H1 (cell line): ENCODE results near the gene PSMB3. TPM values are rescaled to one million over a fixed set of nuclear protein-coding genes. Genes with fewer than 3 reads are reported as not detected.

ENCODE experiments used
- CTCF ChIA-PET: fragments of 300-600 bp; sonication (Branson Sonifier 250); formaldehyde crosslinking; loops from one replicate; lab custom pipeline; 2021; ENCODE audit not compliant: partially characterized antibody; lab: Charles Lee
- POLR2A ChIA-PET: fragments of 300-600 bp; sonication (Branson Sonifier 250); formaldehyde crosslinking; loops from one replicate; lab custom pipeline; 2021; ENCODE audit warnings: inconsistent platforms; ENCODE audit not compliant: partially characterized antibody; lab: Charles Lee
- DNase-seq, 2 experiments: peaks; one replicate each; pipeline versions ENCODE4 v3.0.0 to v3.0.0-alpha.2; 2010 to 2022; ENCODE audit warnings: low spot score in 2 of 2, low read depth in 1 of 2, mixed read lengths in 1 of 2
- FAIRE-seq: peaks from 2 replicates; lab custom pipeline; 2011; peaks lifted over from hg19 to GRCh38; lab: Jason Lieb, UNC
- H2AFZ ChIP-seq: 2 replicates; pipeline ENCODE4 v1.8.1; 2012; ENCODE audit warnings: low read length, inconsistent platforms
- H2AK5ac ChIP-seq: 2 replicates; pipeline ENCODE4 v1.6.1; 2013; ENCODE audit warnings: low read depth, low read length
- H2BK120ac ChIP-seq: replicated peaks from 2 replicates; pipeline ENCODE3; 2013; ENCODE audit warnings: low read depth, low read length, inconsistent platforms
- H2BK12ac ChIP-seq: 2 replicates; pipeline ENCODE4 v1.6.1; 2013; ENCODE audit warnings: low read depth, low read length
- H2BK15ac ChIP-seq: 2 replicates; pipeline ENCODE4 v1.6.1; 2013; ENCODE audit warnings: low read length
- H2BK20ac ChIP-seq: 2 replicates; pipeline ENCODE4 v1.6.1; 2013; ENCODE audit warnings: low read length
- H2BK5ac ChIP-seq: 2 replicates; pipeline ENCODE4 v1.6.1; 2013; ENCODE audit warnings: low read depth, low read length
- H3K14ac ChIP-seq: 2 replicates; pipeline ENCODE4 v1.6.1; 2013; ENCODE audit warnings: inconsistent platforms; ENCODE audit not compliant: insufficient read length
- H3K18ac ChIP-seq: 2 replicates; pipeline ENCODE4 v1.6.1; 2013; ENCODE audit warnings: low read length; ENCODE audit errors: extremely low read depth
- H3K23ac ChIP-seq: 2 replicates; pipeline ENCODE4 v1.6.1; 2013; ENCODE audit warnings: inconsistent platforms; ENCODE audit not compliant: insufficient read length
- H3K23me2 ChIP-seq: 2 replicates; pipeline ENCODE4 v1.6.1; 2013; ENCODE audit warnings: low read depth, low read length
- H3K27ac ChIP-seq: 2 replicates; pipeline ENCODE4 v1.6.1; 2011; ENCODE audit warnings: low read depth, low read length, inconsistent platforms
- H3K27me3 ChIP-seq, 4 experiments: replicated peaks in 1 of 4; 1 replicate in 1 of 4; 2 replicates in 3 of 4; pipeline versions ENCODE4 v1.6.1 to v1.8.1; 2011 to 2013; ENCODE audit warnings: low read length in 3 of 4, mild to moderate bottlenecking in 3 of 4, inconsistent platforms in 2 of 4, mixed read lengths in 2 of 4, moderate library complexity in 1 of 4; ENCODE audit not compliant: control insufficient read depth in 3 of 4, insufficient read depth in 3 of 4; ENCODE audit errors: extremely low read depth in 1 of 4
- H3K36me3 ChIP-seq, 4 experiments: 2 replicates each; pipeline versions ENCODE4 v1.6.1 to v1.8.1; 2011 to 2013; ENCODE audit warnings: mild to moderate bottlenecking in 4 of 4, low read length in 3 of 4, moderate library complexity in 2 of 4, control low read depth in 1 of 4, inconsistent platforms in 1 of 4; ENCODE audit not compliant: insufficient read depth in 4 of 4, control insufficient read depth in 2 of 4
- H3K4ac ChIP-seq: replicated peaks from 2 replicates; pipeline ENCODE3; 2013; ENCODE audit warnings: low read length, low read depth, mixed read lengths, inconsistent platforms; ENCODE audit not compliant: insufficient read length
- H3K4me1 ChIP-seq, 4 experiments: replicated peaks in 1 of 4; 1 replicate in 1 of 4; 2 replicates in 3 of 4; pipeline versions ENCODE4 v1.6.1 to v1.8.1; 2011 to 2013; ENCODE audit warnings: low read length in 3 of 4, inconsistent platforms in 2 of 4, mixed read lengths in 1 of 4; ENCODE audit not compliant: insufficient read depth in 4 of 4, control insufficient read depth in 3 of 4
- H3K4me2 ChIP-seq, 2 experiments: 2 replicates each; pipeline versions ENCODE4 v1.6.1 to v1.8.1; 2011 to 2013; ENCODE audit warnings: low read depth in 2 of 2, low read length in 2 of 2, control low read depth in 1 of 2, inconsistent platforms in 1 of 2, mild to moderate bottlenecking in 1 of 2; ENCODE audit not compliant: insufficient read depth in 1 of 2
- H3K4me3 ChIP-seq, 4 experiments: fragments of 200-600, 300-600 bp in 1 of 4; sonication (generic), shearing (Covaris generic), sonication (Bioruptor Twin) in 1 of 4; 2 replicates each; pipeline versions ENCODE4 v1.5.1 to v1.8.1; 2011 to 2016; ENCODE audit warnings: low read length in 4 of 4, low read depth in 3 of 4, control low read depth in 2 of 4, inconsistent platforms in 2 of 4, mild to moderate bottlenecking in 2 of 4, mixed read lengths in 1 of 4, moderate library complexity in 1 of 4; ENCODE audit not compliant: insufficient read depth in 2 of 4; ENCODE audit errors: extremely low read depth in 1 of 4
- H3K56ac ChIP-seq: replicated peaks from 2 replicates; pipeline ENCODE3; 2013; ENCODE audit warnings: low read depth, mild to moderate bottlenecking, mixed read lengths, low read length, inconsistent platforms; ENCODE audit not compliant: insufficient read length
- H3K79me1 ChIP-seq: 2 replicates; pipeline ENCODE4 v1.6.1; 2013; ENCODE audit warnings: low read depth, low read length, control low read depth
- H3K79me2 ChIP-seq, 2 experiments: 2 replicates each; pipeline versions ENCODE4 v1.6.1 to v1.8.1; 2012 to 2013; ENCODE audit warnings: low read length in 2 of 2, mild to moderate bottlenecking in 2 of 2, inconsistent platforms in 1 of 2; ENCODE audit not compliant: insufficient read depth in 2 of 2, control insufficient read depth in 1 of 2
- H3K9ac ChIP-seq, 4 experiments: replicated peaks in 1 of 4; 1 replicate in 1 of 4; 2 replicates in 3 of 4; pipeline versions ENCODE4 v1.6.1 to v1.8.1; 2011 to 2013; ENCODE audit warnings: low read depth in 3 of 4, low read length in 3 of 4, control low read depth in 2 of 4, mild to moderate bottlenecking in 2 of 4, moderate library complexity in 2 of 4, inconsistent platforms in 1 of 4; ENCODE audit errors: extremely low read depth in 1 of 4
- H3K9me3 ChIP-seq, 2 experiments: 2 replicates each; pipeline versions ENCODE4 v1.6.1 to v1.8.1; 2012 to 2013; ENCODE audit warnings: mild to moderate bottlenecking in 2 of 2, moderate library complexity in 2 of 2, control low read depth in 1 of 2, inconsistent platforms in 1 of 2, low read depth in 1 of 2, low read length in 1 of 2, mixed read lengths in 1 of 2; ENCODE audit not compliant: insufficient read depth in 2 of 2
- H4K20me1 ChIP-seq, 2 experiments: replicated peaks in 1 of 2; 2 replicates each; pipeline versions ENCODE3 to v1.8.1; 2011 to 2013; ENCODE audit warnings: inconsistent platforms in 2 of 2, low read length in 2 of 2, mild to moderate bottlenecking in 1 of 2; ENCODE audit not compliant: insufficient read depth in 2 of 2, control insufficient read depth in 1 of 2
- H4K5ac ChIP-seq: 2 replicates; pipeline ENCODE4 v1.6.1; 2013; ENCODE audit warnings: low read length, low read depth, mixed read lengths, inconsistent platforms; ENCODE audit not compliant: insufficient read length
- H4K8ac ChIP-seq: 2 replicates; pipeline ENCODE4 v1.8.0; 2013; ENCODE audit warnings: mild to moderate bottlenecking, moderate library complexity, low read length, inconsistent platforms; ENCODE audit not compliant: insufficient read depth; ENCODE audit errors: extremely low read depth
- H4K91ac ChIP-seq: replicated peaks from 2 replicates; pipeline ENCODE3; 2013; ENCODE audit warnings: low read length, mixed read lengths, inconsistent platforms; ENCODE audit not compliant: insufficient read length
- BACH1 ChIP-seq: IDR thresholded peaks from 2 replicates; pipeline ENCODE4 v1.6.1; 2012; ENCODE audit warnings: low read length, improper control_type of control experiment
- CHD2 ChIP-seq: IDR thresholded peaks from 2 replicates; pipeline ENCODE4 v1.6.1; 2012; ENCODE audit warnings: low read length, improper control_type of control experiment
- EGR1 ChIP-seq: IDR thresholded peaks from 2 replicates; pipeline ENCODE4 v1.6.1; 2011; ENCODE audit warnings: low read depth, low read length, borderline replicate concordance
- GABPA ChIP-seq: IDR thresholded peaks from 2 replicates; pipeline ENCODE4 v1.6.1; 2011; ENCODE audit warnings: mild to moderate bottlenecking, low read length, moderate library complexity, borderline replicate concordance; ENCODE audit not compliant: insufficient read depth
- GTF2F1 ChIP-seq: IDR thresholded peaks from 2 replicates; pipeline ENCODE4 v1.6.1; 2012; ENCODE audit warnings: low read depth, low read length, improper control_type of control experiment, borderline replicate concordance
- KDM4A ChIP-seq: IDR thresholded peaks from one replicate; pipeline ENCODE4 v1.7.1; 2012; ENCODE audit warnings: low read depth, mild to moderate bottlenecking, moderate library complexity, low read length, inconsistent platforms; ENCODE audit not compliant: severe bottlenecking
- NANOG ChIP-seq: IDR thresholded peaks from 2 replicates; pipeline ENCODE4 v1.6.1; 2011; ENCODE audit warnings: low read length, low read depth, mild to moderate bottlenecking, inconsistent platforms; ENCODE audit not compliant: insufficient read depth, poor library complexity, severe bottlenecking
- POLR2A ChIP-seq, 2 experiments: IDR thresholded peaks; 1 replicate in 1 of 2; 2 replicates in 1 of 2; pipeline ENCODE4 v1.6.1; 2011; ENCODE audit warnings: low read depth in 2 of 2, low read length in 2 of 2, mild to moderate bottlenecking in 2 of 2; ENCODE audit errors: control extremely low read depth in 1 of 2
- RAD21 ChIP-seq, 2 experiments: IDR thresholded peaks in 1 of 2; conservative IDR thresholded peaks in 1 of 2; 2 replicates each; pipeline ENCODE4 v1.6.1; 2011; ENCODE audit warnings: low read depth in 2 of 2, low read length in 2 of 2, improper control_type of control experiment in 1 of 2, inconsistent platforms in 1 of 2, mild to moderate bottlenecking in 1 of 2, moderate library complexity in 1 of 2
- SUZ12 ChIP-seq: fragments of 200-600 bp; sonication (generic); IDR thresholded peaks from 2 replicates; pipeline ENCODE4 v1.6.1; 2012; ENCODE audit warnings: mild to moderate bottlenecking, inconsistent platforms, low read length, moderate library complexity, mixed read lengths
- TBP ChIP-seq: IDR thresholded peaks from 2 replicates; pipeline ENCODE4 v1.6.1; 2011; ENCODE audit warnings: low read depth, low read length, improper control_type of control experiment
- whole genome bisulfite sequencing, 2 experiments: shearing (Covaris generic) in 1 of 2; methylation state at CpG; one replicate each; pipeline versions ENCODE4 v1.1.6 to v1.1.7; 2013 to 2015; ENCODE audit warnings: low lambda C conversion rate in 2 of 2, mixed read lengths in 2 of 2, inconsistent platforms in 1 of 2, low coverage in 1 of 2, missing lambda C conversion rate in 1 of 2; ENCODE audit not compliant: insufficient replicate concordance in 2 of 2, insufficient coverage in 1 of 2, insufficient read length in 1 of 2; ENCODE audit errors: extremely low coverage in 1 of 2, missing lambda C conversion rate in 1 of 2; 5-methylcytosine and 5-hydroxymethylcytosine counted together
- polyA plus RNA-seq, 7 experiments: library from polyadenylated mRNA; depleted of rRNA in 3 of 7; stranded (reverse) in 5 of 7; unstranded in 2 of 7; fragments of >200 nt in 5 of 7; fragments of 200-250 nt in 2 of 7; gene quantifications; 1 replicate in 5 of 7; 2 replicates in 1 of 7; 4 replicates in 1 of 7; pipeline versions ENCODE4 v1.2.1 to v1.2.3, GENCODE V29; 2011 to 2013; ENCODE audit warnings: missing spikeins in 2 of 7, mixed read lengths in 2 of 7
- total RNA-seq: library from RNA; stranded (reverse); fragmentation: NEBNext Ultra II Directional; extraction: Animal tissue kit (Norgen Biotek cat#: 25700); gene quantifications from 2 replicates; pipeline ENCODE4 v1.2.1, GENCODE V29; 2021

PSMB3 gene
- total and polyA plus RNA-seq, 2 of the 8 experiments (the other 6 are each of a cell fraction or from before 2014, with no cell fraction given), result 291 to 914 TPM

DNA sequence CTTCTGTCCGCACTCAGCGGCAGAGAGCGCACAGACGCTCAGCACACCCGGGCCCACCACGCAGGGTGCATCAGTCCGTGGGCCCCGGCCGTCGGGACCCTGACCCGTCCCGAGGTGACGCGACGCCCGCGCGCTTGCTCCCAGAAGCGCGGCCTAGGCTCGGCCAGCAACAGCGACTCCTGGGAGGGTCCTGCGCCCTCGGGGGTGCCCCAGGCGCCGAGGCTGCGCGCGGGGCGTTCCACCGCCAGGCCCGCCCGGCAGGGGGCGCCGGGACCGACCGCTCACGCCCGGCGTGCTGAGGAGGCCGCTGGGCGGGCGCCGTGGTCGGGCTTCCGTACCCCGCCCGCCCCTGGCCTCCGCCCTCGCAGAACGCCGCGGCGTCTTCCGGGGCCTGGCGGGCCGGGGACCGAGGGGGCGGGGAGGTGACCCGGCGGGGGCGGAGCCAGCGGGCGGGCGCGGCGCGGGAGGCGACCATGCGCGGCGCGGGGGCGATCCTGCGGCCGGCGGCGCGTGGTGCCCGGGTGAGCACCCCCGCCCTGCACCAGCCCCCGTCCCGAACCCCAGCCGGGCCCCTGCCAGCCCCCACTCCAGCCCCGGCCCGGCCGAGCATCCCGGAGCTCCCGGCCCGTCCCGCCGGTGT lies 22.5 kb upstream of the PSMB3 start, which contains the start of gene CISD3:
CISD3 (plus strand) TSS at position 456 of the 640 bp plus-strand sequence; CDS start at position 474, 18 bp downstream.
- Histone ChIP-seq H3K56ac (no peak within 1 kb of the TSS), H3K4ac (peak within 1 kb of the TSS; percentile 4), H3K27me3 (peaks cover 0 to 17% (median 7%) of the 10 kb centered on the region in 4 experiments; a peak in 3 of 7 replicates), H3K18ac (peak within 1 kb of the TSS; percentile 83), H4K8ac (peak within 1 kb of the TSS; percentile 92), H3K14ac (no peak within 1 kb of the TSS), H2BK120ac (no peak within 1 kb of the TSS), H4K91ac (peak within 1 kb of the TSS; percentile 77), H2BK12ac (peak within 1 kb of the TSS; percentile 80; the same call in 1 of the 2 replicates), H2AK5ac (peak within 1 kb of the TSS; percentile 2; the same call in 1 of the 2 replicates), H3K23ac (no peak within 1 kb of the TSS), H3K36me3 (peaks cover 0 to 3% (median 0%) of the 10 kb centered on the region in 4 experiments; a peak in 2 of 8 replicates), H2BK5ac (peak within 1 kb of the TSS; percentile 90; the same call in 1 of the 2 replicates), H3K23me2 (peaks cover 9% of the 10 kb centered on the region; the same call in 1 of the 2 replicates), H3K79me1 (no peaks in the 10 kb centered on the region), H3K4me3 (peak within 1 kb of the TSS; percentile 48 to 72 (median 63)), H3K4me2 (peak within 1 kb of the TSS; percentile 88 to 94), H3K4me1 (peaks cover 0 to 10% (median 5%) of the 10 kb centered on the region in 4 experiments; a peak in 5 of 7 replicates), H2AFZ (peak within 1 kb of the TSS; percentile 47; the same call in 1 of the 2 replicates), H3K9me3 (no peaks in the 10 kb centered on the region), H3K79me2 (no peaks in the 10 kb centered on the region), H4K20me1 (peaks cover 4 to 22% of the 10 kb centered on the region in 2 experiments), H2BK20ac (no peak within 1 kb of the TSS), H3K27ac (no peak within 1 kb of the TSS), H3K9ac (peak within 1 kb of the TSS; percentile 46 to 66 (median 50); a peak in 6 of 7 replicates), H2BK15ac (peak within 1 kb of the TSS; percentile 98), H4K5ac (peak within 1 kb of the TSS; percentile 36)
- WGBS, 2 experiments, result 4% methylated on average over 26 of the region's 92 CpGs; no CpG with 5 or more reads in 1 of the 2 experiments
- FAIRE-seq, result no peak
- POLR2A ChIA-PET, result interaction anchor here (1.0 to 7.0 kb wide), 9 partner anchors 11 to 475 kb away, joined by 3 to 40 read pairs (median 12); partner anchors contain the start of genes CWC25, MLLT6, PCGF2 and PSMB3
- peak in 1 of 2 experiments; percentile 84 for DNase-seq
- CTCF ChIA-PET, result interaction anchor here (0.8 to 3.7 kb wide), 13 partner anchors 10 to 63 kb away, joined by 3 to 29 read pairs (median 5); partner anchors contain the start of gene EPOP
- TF ChIP-seq POLR2A (IDR thresholded peaks at IDR 0.05; ENCODE audit: control extremely low read depth in 1 of 2, low read depth in 2 of 2, low read length in 2 of 2) (0 out of 3 replicates have a peak, but pooled peaks of 1 of the 2 experiments have one; percentile 17), RAD21 (IDR thresholded peaks at IDR 0.05 in 1 of 2, conservative IDR thresholded peaks at IDR 0.05 in 1 of 2; ENCODE audit: low read depth in 2 of 2, low read length in 2 of 2) (peak in 1 of 2 experiments; percentile 47; a peak in 2 of 4 replicates), SUZ12 (no peak), GTF2F1 (no peak), BACH1 (no peak), TBP (peak; percentile 13; the same call in 1 of the 2 replicates), KDM4A (peak; percentile 57), NANOG (peak; percentile 41), CHD2 (no peak), GABPA (peak; percentile 53; the same call in 1 of the 2 replicates), EGR1 (peak; percentile 27; the same call in 1 of the 2 replicates)
